Esophagus squamous epithelium (tissue), 4 donors: Measurements from ENCODE around the gene HMOX1.
"Not testable (repeated sequence)": the region's sequence is repeated elsewhere in the genome, so short reads cannot be mapped to it uniquely, and the experiment has no call there.

Experiments used
- CTCF ChIP-seq, 6 experiments: fragments of 450-650 bp in 4 of 6; fragments of 200-600 bp in 2 of 6; sonication (generic) in 2 of 6; IDR thresholded peaks; one replicate each; pipeline ENCODE4 v1.5.1; 2016 to 2019; ENCODE audit warnings: antibody characterized with exemption in 6 of 6, mild to moderate bottlenecking in 4 of 6, moderate library complexity in 4 of 6
- POLR2A ChIP-seq, 4 donors: fragments of 450-650 bp; IDR thresholded peaks; one replicate each; pipeline ENCODE4 v1.6.1; 2017; ENCODE audit warnings: antibody characterized with exemption in 4 of 4, mild to moderate bottlenecking in 4 of 4, moderate library complexity in 3 of 4

DNA sequence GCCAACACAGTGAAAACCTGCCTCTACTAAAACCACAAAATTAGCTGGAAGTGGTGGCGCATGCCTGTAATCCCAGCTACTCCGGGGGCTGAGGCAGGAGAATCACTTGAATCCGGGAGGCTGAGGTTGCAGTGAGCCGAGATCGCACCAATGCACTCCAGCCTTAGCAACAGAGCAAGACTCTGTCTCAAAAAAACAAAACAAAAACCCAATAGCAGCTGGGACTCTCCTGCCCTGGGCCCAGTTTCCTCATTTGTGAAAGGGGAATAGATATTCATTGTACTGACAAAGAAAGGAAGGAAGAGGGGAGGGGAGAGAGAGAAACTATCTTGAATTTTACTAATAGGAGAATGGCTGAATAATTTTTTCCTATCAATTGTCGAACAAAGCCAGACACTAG lies 15.7 kb downstream of the HMOX1 start:
- not testable (repeated sequence) for TF ChIP-seq CTCF, POLR2A (IDR thresholded peaks at IDR 0.05)
